SK-N-SH (cell line): ENCODE data around the gene ADCY1. TPM values are rescaled to one million over a fixed set of nuclear protein-coding genes. Genes with fewer than 3 reads are reported as not detected.

Experiments used
- CTCF ChIA-PET: fragments of 300-600, 350-600 bp; formaldehyde crosslinking; extraction: SDS; loops from one replicate; lab custom pipeline; 2021; lab: Yijun Ruan, JAX
- POLR2A ChIA-PET: fragments of 350-600 bp; sonication (Branson Sonifier 250); formaldehyde crosslinking; extraction: SDS; loops from one replicate; lab custom pipeline; 2020; ENCODE audit warnings: antibody characterized with exemption, inconsistent platforms; lab: Yijun Ruan, JAX
- DNase-seq: peaks from one replicate; pipeline ENCODE4 v3.0.0; 2012
- H2AFZ ChIP-seq: fragments of 200-600 bp; sonication (generic); 2 replicates; pipeline ENCODE4 v1.8.1; 2016; ENCODE audit warnings: antibody characterized with exemption, mild to moderate bottlenecking, low read depth
- H3F3A ChIP-seq: fragments of 200-600 bp; sonication (generic); replicated peaks from 2 replicates; pipeline ENCODE3; 2016; ENCODE audit warnings: antibody characterized with exemption, mild to moderate bottlenecking; ENCODE audit not compliant: insufficient read depth
- H3K27ac ChIP-seq, 2 experiments: fragments of 200-500 bp in 1 of 2; fragments of 200-600 bp in 1 of 2; sonication (Bioruptor generic) in 1 of 2; sonication (generic), shearing (Covaris generic) in 1 of 2; 2 replicates each; pipeline versions ENCODE4 v1.5.1 to v1.6.1; 2014 to 2016; ENCODE audit warnings: low read depth in 2 of 2, inconsistent platforms in 1 of 2, low read length in 1 of 2, mild to moderate bottlenecking in 1 of 2, mixed read lengths in 1 of 2
- H3K27me3 ChIP-seq: fragments of 200-600 bp; sonication (generic), shearing (Covaris generic); 2 replicates; pipeline ENCODE4 v1.6.1; 2016; ENCODE audit warnings: mixed run types; ENCODE audit not compliant: insufficient read depth
- H3K36me3 ChIP-seq, 2 experiments: fragments of 200-500 bp in 1 of 2; fragments of 200-600 bp in 1 of 2; sonication (Bioruptor generic) in 1 of 2; sonication (generic) in 1 of 2; replicated peaks in 1 of 2; 2 replicates each; pipeline versions ENCODE3 to v1.5.1; 2014 to 2016; ENCODE audit warnings: low read length in 1 of 2, mild to moderate bottlenecking in 1 of 2; ENCODE audit not compliant: insufficient read depth in 2 of 2, control insufficient read depth in 1 of 2
- H3K4me1 ChIP-seq, 2 experiments: fragments of 200-500 bp in 1 of 2; fragments of 200-600 bp in 1 of 2; sonication (Bioruptor generic) in 1 of 2; sonication (generic), shearing (Covaris generic) in 1 of 2; 2 replicates each; pipeline versions ENCODE4 v1.5.1 to v1.6.1; 2014 to 2016; ENCODE audit warnings: low read depth in 1 of 2, low read length in 1 of 2, mixed run types in 1 of 2; ENCODE audit not compliant: insufficient read depth in 2 of 2, control insufficient read depth in 1 of 2
- H3K4me2 ChIP-seq: fragments of 200-600 bp; sonication (generic), shearing (Covaris generic); 2 replicates; pipeline ENCODE4 v1.6.1; 2017; ENCODE audit warnings: mixed run types
- H3K4me3 ChIP-seq, 2 experiments: fragments of 200-500 bp in 1 of 2; fragments of 200-600 bp in 1 of 2; sonication (Bioruptor generic) in 1 of 2; sonication (generic), shearing (Covaris generic) in 1 of 2; 2 replicates each; pipeline versions ENCODE4 v1.5.1 to v1.8.1; 2014 to 2016; ENCODE audit warnings: low read depth in 2 of 2, inconsistent platforms in 1 of 2, low read length in 1 of 2, mild to moderate bottlenecking in 1 of 2, mixed read lengths in 1 of 2, moderate library complexity in 1 of 2
- H3K79me2 ChIP-seq: fragments of 200-600 bp; sonication (generic); 2 replicates; pipeline ENCODE4 v1.8.1; 2017; ENCODE audit warnings: mild to moderate bottlenecking; ENCODE audit not compliant: insufficient read depth
- H3K9ac ChIP-seq: fragments of 200-600 bp; sonication (generic); 2 replicates; pipeline ENCODE4 v1.6.1; 2017; ENCODE audit warnings: mixed run types
- H3K9me2 ChIP-seq: fragments of 200-600 bp; sonication (generic); 2 replicates; pipeline ENCODE4 v1.6.1; 2017; ENCODE audit warnings: mixed run types
- H3K9me3 ChIP-seq: fragments of 200-600 bp; sonication (generic); 2 replicates; pipeline ENCODE4 v1.6.1; 2017; ENCODE audit warnings: mixed run types, mild to moderate bottlenecking, moderate library complexity
- H4K20me1 ChIP-seq: fragments of 200-600 bp; sonication (generic); 2 replicates; pipeline ENCODE4 v1.6.1; 2017; ENCODE audit warnings: mild to moderate bottlenecking, mixed run types; ENCODE audit not compliant: insufficient read depth
- CHD2 ChIP-seq: fragments of 150-350 bp; IDR thresholded peaks from 2 replicates; pipeline ENCODE4 v1.6.1; 2018; ENCODE audit warnings: low read length; ENCODE audit not compliant: partially characterized antibody
- ELF1 ChIP-seq: IDR thresholded peaks from 2 replicates; pipeline ENCODE4 v1.4.0; 2012
- EP300 ChIP-seq, 2 experiments: IDR thresholded peaks; 2 replicates each; pipeline versions ENCODE4 v1.4.0 to v1.6.1; 2012; ENCODE audit warnings: borderline replicate concordance in 1 of 2, low read depth in 1 of 2, low read length in 1 of 2
- EZH2phosphoT487 ChIP-seq: fragments of 200-600 bp; sonication (generic); IDR thresholded peaks from 2 replicates; pipeline ENCODE4 v1.6.1; 2017; ENCODE audit warnings: low read depth, mixed run types, mild to moderate bottlenecking, antibody characterized with exemption, moderate library complexity, borderline replicate concordance
- FOXJ3 ChIP-seq: sonication (generic); formaldehyde crosslinking; IDR thresholded peaks from 2 replicates; pipeline ENCODE4 v1.5.1; 2020; ENCODE audit warnings: mild to moderate bottlenecking, missing genetic modification reagents
- GABPA ChIP-seq: IDR thresholded peaks from 2 replicates; pipeline ENCODE4 v1.4.0; 2012; ENCODE audit warnings: low read depth, mild to moderate bottlenecking
- MEF2A ChIP-seq: IDR thresholded peaks from 2 replicates; pipeline ENCODE4 v1.4.0; 2012; ENCODE audit warnings: low read depth, borderline replicate concordance
- MXI1 ChIP-seq: IDR thresholded peaks from 2 replicates; pipeline ENCODE4 v1.6.1; 2012; ENCODE audit warnings: mild to moderate bottlenecking, low read depth, low read length, improper control_type of control experiment
- NRF1 ChIP-seq: IDR thresholded peaks from 2 replicates; pipeline ENCODE4 v1.6.1; 2012; ENCODE audit warnings: low read depth, mild to moderate bottlenecking, low read length
- RFX5 ChIP-seq: IDR thresholded peaks from 2 replicates; pipeline ENCODE4 v1.6.1; 2012; ENCODE audit warnings: mild to moderate bottlenecking, improper control_type of control experiment, low read length
- SIN3A ChIP-seq: IDR thresholded peaks from 2 replicates; pipeline ENCODE4 v1.6.1; 2012; ENCODE audit warnings: low read depth, mild to moderate bottlenecking, low read length, moderate library complexity, borderline replicate concordance
- TCF12 ChIP-seq: IDR thresholded peaks from 2 replicates; pipeline ENCODE4 v1.4.0; 2012
- WGBS: methylation state at CpG from one replicate; pipeline ENCODE4 v1.1.6; 2017; ENCODE audit warnings: low lambda C conversion rate; 5-methylcytosine and 5-hydroxymethylcytosine counted together
- polyA plus RNA-seq, 3 experiments: library from polyadenylated mRNA; depleted of rRNA; stranded (reverse); fragments of >200 nt; gene quantifications; 2 replicates each; pipeline ENCODE4 v1.2.3, GENCODE V29; 2012
- TF ChIP-seq, protein P1 (sequence below): IDR thresholded peaks from 2 replicates; pipeline ENCODE4 v1.4.0; 2012; ENCODE audit warnings: low read depth
- TF ChIP-seq, protein P2 (sequence below): IDR thresholded peaks from 2 replicates; pipeline ENCODE4; 2012

Gene ADCY1
- polyA plus RNA-seq (2012; rRNA removed), result 0.16 and 0.54 TPM in 2 replicates
- polyA plus RNA-seq (2012; cell fraction: cytosol; rRNA removed), result 0.36 and 0.88 TPM in 2 replicates
- 0.37 and 0.41 TPM in 2 replicates for polyA plus RNA-seq (2012; cell fraction: nucleus; rRNA removed)

DNA sequence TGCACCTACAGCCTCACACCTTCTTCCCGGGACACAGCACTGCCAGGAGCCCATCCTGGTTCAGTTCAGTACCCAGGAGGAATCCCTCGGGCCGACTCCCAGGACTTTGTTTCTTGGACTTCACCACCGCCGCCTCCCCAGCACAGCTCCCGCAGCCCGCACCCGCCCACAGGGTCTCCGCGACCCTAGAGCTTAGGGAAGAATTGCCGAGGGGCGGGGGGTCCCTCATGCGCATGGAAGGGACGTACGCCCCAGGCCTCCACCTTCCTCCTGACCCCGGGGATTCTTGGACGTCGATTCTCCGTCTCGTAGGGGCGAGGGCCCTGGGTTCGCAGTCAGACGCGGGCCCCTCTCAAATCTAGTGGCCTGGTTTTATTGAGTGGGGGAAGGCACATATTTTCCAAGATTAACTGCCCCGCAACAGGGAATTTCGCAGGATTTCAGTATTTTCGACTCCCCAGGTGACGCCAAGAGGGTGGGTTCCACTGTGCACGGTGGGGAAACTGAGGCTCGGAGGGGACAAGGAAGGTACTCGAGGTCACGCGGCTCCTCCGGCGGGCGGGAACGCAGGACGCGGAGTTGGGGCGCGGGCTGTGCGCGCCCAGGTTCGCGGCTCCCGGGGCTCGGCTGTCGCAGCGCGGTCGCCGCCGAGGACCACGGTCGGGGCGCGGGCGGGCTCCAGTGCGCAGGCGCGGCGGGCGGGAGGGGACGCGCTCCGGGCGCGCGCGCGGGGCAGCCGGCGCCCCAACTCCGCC is at the start of gene ADCY1:
TSS of gene ADCY1 (plus strand) at position 708 of the 755 bp plus-strand sequence. CDS start 176 bp downstream, outside the sequence.
- POLR2A ChIA-PET, result no interaction called here
- CTCF ChIA-PET, result interaction anchor here (0.6 to 2.8 kb wide), 7 partner anchors 9 to 313 kb away, joined by 3 to 14 read pairs (median 4); no protein-coding TSS in a partner anchor
- peaks cover 0 to 53% of the 10 kb centered on the region in 2 experiments; a peak in 2 of 4 replicates for H3K4me1 ChIP-seq
- WGBS, result 54% methylated on average over 41 of the region's 74 CpGs
- no peaks in the 10 kb centered on the region for H3K9me2 ChIP-seq
- H3K27me3 ChIP-seq, result peaks cover 43% of the 10 kb centered on the region
- peak within 1 kb of the TSS; percentile 37 to 58 for H3K4me3 ChIP-seq
- H3K36me3 ChIP-seq, result no peaks in the 10 kb centered on the region
- H3F3A ChIP-seq, result no peaks in the 10 kb centered on the region
- DNase-seq, result peak; percentile 99
- peak within 1 kb of the TSS; percentile 56; the same call in 1 of the 2 replicates for H2AFZ ChIP-seq
- no peaks in the 10 kb centered on the region for H3K9me3 ChIP-seq
- no peaks in the 10 kb centered on the region for H3K79me2 ChIP-seq
- peak within 1 kb of the TSS; percentile 81 for H3K4me2 ChIP-seq
- H3K27ac ChIP-seq, result peak within 1 kb of the TSS in 1 of 2 experiments; percentile 84; a peak in 2 of 4 replicates
- TF ChIP-seq NRF1, result peak; percentile 63; the same call in 1 of the 2 replicates
- no peak for TF ChIP-seq EZH2phosphoT487
- TF ChIP-seq, all 33 proteins: peak for 1
- H3K9ac ChIP-seq, result no peak within 1 kb of the TSS
- no peaks in the 10 kb centered on the region for H4K20me1 ChIP-seq

DNA sequence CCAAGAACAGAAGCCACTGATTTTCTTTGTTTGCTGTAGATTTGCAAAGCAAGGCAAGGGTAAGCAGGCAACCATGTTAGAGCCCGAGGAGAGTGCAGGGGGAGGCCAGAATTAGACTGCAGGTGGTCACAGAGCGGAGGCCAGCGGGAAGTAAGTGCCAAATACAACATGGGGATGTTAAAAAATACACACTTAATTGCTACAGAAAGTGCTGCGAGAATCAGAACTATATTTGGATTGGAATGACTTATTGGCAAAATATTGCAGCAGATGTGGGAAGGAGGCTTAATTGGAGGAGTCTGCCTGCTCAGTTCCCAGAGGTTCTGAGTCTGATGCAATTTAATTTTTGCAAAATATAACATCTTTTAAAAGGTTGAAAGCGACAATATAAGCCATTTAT is 49.7 kb upstream of the ADCY1 start:
- no peak overlapping the region for H3K9ac ChIP-seq
- no peak for TF ChIP-seq MXI1
- no peak for TF ChIP-seq ELF1
- no peak for TF ChIP-seq FOXJ3 (CRISPR knock-in tag)
- no peak for TF ChIP-seq RFX5
- TF ChIP-seq MEF2A, result no peak
- TF ChIP-seq, protein P1, sequence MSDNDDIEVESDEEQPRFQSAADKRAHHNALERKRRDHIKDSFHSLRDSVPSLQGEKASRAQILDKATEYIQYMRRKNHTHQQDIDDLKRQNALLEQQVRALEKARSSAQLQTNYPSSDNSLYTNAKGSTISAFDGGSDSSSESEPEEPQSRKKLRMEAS, result no peak
- TF ChIP-seq TCF12, result no peak
- no peak for TF ChIP-seq GABPA
- TF ChIP-seq, protein P2, sequence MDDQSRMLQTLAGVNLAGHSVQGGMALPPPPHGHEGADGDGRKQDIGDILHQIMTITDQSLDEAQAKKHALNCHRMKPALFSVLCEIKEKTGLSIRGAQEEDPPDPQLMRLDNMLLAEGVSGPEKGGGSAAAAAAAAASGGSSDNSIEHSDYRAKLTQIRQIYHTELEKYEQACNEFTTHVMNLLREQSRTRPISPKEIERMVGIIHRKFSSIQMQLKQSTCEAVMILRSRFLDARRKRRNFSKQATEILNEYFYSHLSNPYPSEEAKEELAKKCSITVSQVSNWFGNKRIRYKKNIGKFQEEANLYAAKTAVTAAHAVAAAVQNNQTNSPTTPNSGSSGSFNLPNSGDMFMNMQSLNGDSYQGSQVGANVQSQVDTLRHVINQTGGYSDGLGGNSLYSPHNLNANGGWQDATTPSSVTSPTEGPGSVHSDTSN, result no peak
- no peak for TF ChIP-seq SIN3A
- no peak for TF ChIP-seq CHD2
- no peak for TF ChIP-seq EP300 (IDR thresholded peaks at IDR 0.05; ENCODE audit: borderline replicate concordance in 1 of 2, low read depth in 1 of 2, low read length in 1 of 2)
- CTCF ChIA-PET, result interaction anchor here (2.4 kb wide), 1 partner anchor 9 kb away, joined by 10 read pairs; no protein-coding TSS in a partner anchor
- H3K79me2 ChIP-seq, result no peaks in the 10 kb centered on the region
- H2AFZ ChIP-seq, result no peak overlapping the region
- no peak for DNase-seq
- no peaks in the 10 kb centered on the region for H3K9me3 ChIP-seq
- no peak overlapping the region for H3K27ac ChIP-seq
- no peaks in the 10 kb centered on the region for H3K36me3 ChIP-seq
- H4K20me1 ChIP-seq, result no peaks in the 10 kb centered on the region
- no peak overlapping the region for H3K4me2 ChIP-seq
- no peaks in the 10 kb centered on the region for H3K4me1 ChIP-seq
- H3K4me3 ChIP-seq, result no peak overlapping the region
- H3F3A ChIP-seq, result no peaks in the 10 kb centered on the region
- WGBS, result 10% methylated on average over 5 of the region's 5 CpGs
- H3K9me2 ChIP-seq, result no peaks in the 10 kb centered on the region
- POLR2A ChIA-PET, result no interaction called here
- no peaks in the 10 kb centered on the region for H3K27me3 ChIP-seq
